EL (cell line): ENCODE data around the gene CYP4Z1.
"Not testable (repeated sequence)": the region's sequence is repeated elsewhere in the genome, so short reads cannot be mapped to it uniquely, and the experiment has no call there.

Experiments
- DNase-seq: peaks from one replicate; pipeline ENCODE4 v3.0.0-alpha.2; 2016

Gene CYP4Z1

DNA sequence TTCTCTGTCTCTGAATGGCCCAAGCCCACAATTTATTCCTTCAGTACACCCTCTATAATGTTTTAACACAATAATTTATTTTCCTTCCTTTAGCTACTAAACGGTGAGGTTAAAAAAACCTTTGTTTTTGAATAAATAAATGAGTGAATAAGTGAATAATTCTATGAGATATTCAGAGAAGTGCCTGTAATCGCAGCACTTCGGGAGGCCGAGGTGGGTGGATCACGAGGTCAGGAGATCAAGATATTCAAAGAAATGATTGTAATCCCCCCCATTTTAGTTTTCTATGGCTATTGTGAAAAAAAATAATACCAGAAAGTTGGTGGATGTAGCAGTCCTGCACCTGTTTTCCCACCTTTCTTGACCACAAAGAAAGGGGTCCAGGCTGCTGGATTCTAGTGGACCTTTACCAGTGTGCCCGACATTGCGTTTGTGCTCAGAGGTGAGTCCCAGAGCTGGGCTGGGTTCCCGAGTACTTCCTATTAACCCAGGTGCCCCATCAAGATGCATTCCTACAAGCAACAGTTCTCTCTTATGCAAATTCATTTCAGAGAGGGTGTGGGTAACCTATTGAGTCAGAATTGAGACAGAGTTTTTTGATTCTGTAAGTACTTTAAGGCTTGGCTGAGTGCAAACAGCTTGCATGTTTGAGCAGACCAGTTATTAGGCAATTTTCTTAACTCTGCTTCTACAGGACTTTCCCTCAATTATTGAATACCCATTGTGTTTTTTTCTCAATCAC is 62.6 kb downstream of the CYP4Z1 start:
- not testable (repeated sequence) for DNase-seq

DNA sequence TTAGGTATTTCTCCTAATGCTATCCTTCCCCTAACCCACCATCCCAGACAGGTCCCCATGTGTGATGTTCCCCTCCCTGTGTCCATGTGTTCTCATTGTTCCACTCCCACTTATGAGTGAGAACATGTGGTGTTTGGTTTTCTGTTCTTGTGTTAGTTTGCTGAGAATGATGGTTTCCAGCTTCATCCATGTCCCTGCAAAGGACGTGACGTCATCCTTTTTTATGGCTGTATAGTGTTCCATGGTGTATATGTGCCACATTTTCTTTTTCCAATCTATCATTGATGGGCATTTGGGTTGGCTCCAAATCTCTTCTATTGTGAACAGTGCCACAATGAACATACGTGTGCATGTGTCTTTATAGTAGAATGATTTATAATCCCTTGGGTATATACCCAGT is 65.6 kb downstream of the CYP4Z1 start:
- not testable (repeated sequence) for DNase-seq

DNA sequence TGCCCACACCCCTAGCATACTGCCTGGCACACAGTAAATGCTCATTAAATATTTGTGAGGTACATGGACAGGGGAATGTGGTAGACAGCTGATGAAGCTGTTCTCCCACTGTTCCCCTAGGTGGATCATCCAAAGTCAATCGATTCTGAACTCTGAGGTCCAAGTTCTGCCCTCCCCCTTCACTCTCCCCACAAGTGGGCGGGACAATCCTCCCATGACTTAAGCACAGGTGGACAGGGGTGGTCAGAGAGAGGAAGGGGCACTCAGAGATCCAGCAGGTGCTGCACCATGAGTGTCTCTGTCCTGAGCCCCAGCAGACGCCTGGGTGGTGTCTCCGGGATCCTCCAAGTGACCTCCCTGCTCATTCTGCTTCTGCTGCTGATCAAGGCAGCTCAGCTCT is 70.2 kb downstream of the CYP4Z1 start, which contains the start of gene CYP4A22:
Gene CYP4A22 (plus strand): TSS at position 244 of the 400 bp plus-strand sequence. CDS start 45 bp downstream, at position 289.
- DNase-seq: no peak

DNA sequence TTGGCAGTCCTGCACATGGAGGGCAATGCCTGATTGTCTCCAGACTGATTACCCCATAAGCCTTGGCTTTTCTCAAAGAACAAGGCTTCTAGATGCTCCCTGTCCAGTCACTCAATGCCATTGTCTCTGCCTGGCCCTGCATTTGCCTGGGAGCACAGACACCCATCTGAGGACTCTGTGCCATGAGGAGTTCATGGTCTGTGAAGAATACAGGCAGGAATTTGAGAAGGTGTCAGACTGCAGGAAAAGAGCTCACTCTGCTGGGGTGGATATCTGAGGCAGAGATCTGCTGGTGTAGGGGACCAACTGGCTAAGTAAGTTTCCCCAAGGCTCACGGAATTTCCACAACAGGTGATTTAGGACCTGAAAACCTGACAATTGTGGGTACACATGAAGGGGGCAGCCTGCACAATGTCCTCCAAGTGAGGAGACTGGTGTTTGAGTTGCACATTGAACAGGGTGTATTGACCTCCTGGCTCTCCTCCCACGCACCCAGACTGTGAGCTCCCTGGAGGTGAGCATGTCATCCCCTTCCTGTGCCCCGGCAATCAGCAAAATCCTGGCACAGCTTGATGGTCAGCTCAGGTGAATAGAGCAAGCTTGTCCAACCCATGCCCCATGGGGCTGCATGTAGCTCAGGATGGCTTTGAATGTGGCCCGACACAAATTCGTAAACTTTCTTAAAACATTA is 71.0 kb downstream of the CYP4Z1 start:
- no peak for DNase-seq

DNA sequence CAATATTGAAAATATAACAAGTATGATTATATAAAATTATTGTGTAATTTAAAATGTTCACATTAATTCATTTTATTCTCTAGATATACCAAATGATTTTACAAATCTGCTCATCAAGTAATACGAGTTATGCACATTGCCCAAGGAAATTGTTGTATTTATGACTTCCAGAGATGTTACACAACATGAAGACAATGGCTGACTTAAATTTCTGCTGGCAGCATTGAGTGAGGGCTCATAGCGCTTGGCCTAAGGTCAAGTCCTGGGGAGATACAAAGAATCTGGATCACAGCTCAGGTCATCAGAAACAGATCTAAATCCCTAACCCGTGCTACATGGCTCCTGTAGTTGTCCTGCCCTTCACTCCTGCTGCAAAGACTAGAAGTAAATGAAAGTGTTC is 73.3 kb downstream of the CYP4Z1 start:
- not testable (repeated sequence) for DNase-seq

DNA sequence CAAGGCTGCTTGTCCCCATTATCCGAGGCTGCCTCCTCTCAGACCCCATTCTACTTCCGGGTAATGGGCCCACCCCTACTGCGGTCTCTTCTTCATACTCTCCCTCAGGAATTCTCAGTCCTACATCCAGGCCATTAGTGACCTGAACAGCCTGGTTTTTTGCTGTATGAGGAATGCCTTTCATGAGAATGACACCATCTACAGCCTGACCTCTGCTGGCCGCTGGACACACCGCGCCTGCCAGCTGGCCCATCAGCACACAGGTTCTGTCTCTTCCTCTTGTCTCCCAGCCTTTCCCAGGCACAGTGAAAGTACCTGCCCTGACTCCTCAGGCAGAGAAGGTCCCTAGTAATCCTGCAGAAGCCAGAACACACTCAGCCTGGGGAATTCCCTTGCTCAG is 76.6 kb downstream of the CYP4Z1 start:
- peak; percentile 3 for DNase-seq

DNA sequence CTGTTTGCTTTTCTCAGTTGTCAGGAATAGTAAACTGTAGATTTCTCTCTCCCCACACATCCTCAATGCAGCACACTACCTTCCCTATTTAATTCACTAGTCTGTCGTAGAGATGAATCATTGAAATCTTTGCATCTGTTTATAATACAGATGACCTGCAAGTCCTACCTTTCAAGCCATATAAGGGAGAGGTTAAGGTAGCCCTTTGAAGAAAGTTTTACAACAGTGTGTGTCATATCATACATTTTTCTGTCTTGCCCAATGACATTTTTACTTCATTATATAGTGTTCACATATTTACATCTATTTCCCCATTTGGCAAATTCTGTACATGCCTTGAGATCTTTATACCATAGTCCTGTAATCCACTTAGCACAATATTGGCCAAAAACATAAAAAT is 79.5 kb downstream of the CYP4Z1 start:
- DNase-seq: not testable (repeated sequence)

DNA sequence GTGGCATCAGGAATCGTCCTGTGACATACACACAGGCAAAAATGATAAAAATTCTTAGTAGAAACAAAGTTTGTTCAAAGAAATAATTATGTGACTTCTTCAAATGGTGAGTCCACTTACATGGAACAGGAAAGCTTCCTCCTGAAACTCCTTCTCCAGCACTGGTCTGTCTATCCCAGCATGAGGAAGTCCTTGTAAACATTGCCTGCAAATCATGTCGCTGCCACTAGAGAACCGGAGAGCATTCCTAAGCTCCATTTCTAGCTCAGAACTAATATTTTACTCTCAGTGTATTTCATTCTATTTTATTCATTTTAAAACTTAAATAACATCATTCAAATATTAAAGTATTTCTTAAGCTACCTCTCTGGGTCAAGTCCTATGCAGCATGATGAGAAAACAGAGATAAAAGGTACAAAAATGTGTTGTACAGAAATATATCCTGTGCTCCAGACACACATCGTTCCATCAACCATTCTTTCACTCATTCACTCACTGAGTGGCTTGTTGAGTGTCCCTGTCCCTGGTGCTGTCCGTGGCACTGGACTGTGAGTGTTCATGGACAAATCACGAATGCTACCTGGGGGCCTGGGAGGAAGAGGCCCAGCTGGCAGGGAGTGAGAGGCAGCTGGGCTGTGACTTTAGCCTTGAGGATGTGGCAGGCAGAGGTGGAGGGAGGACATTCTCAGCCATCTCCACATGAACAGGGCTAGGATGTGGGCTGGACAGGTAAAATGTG is 80.2 kb downstream of the CYP4Z1 start:
- no peak for DNase-seq

DNA sequence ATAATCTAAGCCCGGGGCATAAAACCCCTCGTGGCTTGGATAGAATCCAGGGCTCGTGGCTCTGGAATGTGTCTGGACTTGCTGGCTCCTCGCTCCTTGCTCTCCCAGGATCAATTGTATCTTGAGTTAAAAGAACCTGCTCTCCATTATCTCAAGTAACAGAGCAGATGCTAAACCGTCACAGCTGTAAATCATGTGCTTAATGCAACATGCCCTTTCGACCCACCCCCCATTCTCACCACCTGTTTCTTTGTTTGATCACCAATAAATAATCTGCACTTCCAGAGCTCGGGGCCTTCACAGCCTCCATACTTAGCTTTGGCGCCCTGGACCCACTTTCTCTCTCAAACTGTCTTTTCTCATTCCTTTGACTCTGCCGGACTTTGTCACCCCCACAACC is 82.1 kb downstream of the CYP4Z1 start:
- DNase-seq: not testable (repeated sequence)

DNA sequence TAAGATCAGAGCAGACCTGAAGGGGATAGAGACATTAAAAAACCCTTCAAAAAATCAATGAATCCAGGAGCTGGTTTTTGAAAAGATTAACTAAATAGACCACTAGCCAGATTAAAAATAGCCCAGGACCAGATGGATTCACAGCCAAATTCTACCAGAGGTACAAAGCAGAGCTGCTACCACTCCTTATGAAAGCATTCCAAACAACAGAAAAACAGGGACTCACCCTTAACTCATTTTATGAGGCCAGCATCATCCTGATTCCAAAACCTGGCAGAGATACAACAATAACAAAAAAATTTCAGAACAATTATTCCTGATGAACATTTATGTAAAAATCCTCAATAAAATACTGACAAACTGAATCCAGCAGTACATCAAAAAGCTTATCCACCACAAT is 89.4 kb downstream of the CYP4Z1 start:
- DNase-seq: not testable (repeated sequence)

DNA sequence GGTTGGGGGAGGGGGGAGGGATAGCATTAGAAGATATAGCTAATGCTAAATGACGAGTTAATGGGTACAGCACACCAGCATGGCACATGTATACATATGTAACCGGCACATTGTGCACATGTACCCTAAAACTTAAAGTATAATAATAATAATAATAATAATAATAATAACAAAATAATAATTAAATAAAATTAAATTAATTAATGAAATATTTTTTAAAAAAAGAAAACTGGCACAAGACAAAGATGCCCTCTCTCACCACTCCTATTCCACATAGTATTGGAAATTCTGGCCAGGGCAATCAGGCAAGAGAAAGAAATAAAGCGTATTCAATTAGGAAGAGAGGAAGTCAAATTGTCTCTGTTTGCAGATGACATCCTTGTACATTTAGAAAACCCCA is 90.9 kb downstream of the CYP4Z1 start:
- DNase-seq: not testable (repeated sequence)

DNA sequence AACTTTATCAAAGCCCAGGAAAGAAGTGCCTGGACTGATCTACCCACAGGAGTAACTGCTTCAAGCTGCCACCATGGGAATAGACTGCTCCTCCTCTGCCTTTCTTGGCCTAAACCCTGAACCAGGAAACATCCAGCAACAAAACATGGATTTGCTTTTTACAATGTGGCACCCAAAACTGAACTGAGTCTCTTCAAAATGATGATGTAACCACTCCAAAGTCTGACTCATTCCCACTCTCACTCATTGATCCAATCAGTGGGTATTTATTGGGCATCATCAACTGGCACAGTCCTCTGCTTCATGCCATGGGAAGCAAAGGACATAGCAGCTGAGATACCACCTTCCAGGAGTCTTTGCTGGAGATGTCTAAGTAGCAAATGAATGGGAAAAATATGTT is 93.7 kb downstream of the CYP4Z1 start:
- no peak for DNase-seq

DNA sequence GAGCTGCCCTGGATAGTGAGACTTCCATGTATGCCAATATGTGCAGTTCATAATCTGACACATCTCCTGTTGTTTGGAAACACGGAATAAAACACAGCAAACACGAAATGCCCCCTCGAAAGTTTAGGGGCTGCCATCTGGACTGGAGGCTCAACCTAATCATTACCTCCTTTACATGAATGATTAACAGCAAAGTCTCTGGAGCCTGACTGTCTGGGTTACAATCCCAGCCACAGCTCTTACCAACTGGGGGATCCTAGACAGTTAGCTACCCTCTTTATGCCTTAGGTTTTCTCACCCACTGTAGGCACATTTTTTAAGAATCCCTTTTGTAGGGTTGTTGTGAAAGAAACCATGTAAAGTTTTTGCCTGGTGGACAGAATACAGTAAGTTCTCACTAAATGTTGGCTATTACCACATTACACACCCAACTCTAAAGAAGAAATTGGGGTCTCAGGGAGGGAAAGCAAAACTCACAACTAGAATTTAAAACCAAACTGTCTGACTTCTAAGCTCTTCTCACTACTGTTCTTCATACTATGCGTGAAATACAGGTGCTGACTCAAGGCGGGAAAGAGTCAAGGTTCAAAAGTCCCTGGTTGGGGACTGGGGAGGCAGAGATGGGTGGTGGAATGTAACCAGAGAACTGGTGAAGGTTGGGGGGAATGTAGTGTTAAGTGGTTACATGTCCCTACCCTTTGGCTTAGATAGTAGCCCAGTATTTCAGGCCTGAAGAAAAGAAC is 94.4 kb downstream of the CYP4Z1 start:
- no peak for DNase-seq

DNA sequence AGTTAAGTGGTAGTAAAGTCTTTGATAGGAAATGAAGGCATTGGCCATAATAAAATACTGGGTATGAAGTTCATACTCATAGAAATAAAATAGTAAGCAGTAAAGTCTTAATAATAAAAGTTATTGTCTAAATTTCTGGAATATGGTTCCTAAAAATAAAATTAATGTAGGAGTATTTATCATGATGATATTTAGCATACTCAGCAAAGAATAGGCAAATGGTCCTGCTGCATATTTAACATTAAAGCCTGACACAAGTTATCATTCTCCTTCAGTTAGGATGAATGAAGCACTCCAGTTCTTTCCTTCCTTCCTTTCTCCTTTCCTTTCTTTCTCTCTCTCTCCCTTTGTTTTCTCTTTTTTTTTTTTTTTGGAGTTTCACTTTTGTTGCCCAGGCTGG is 97.5 kb downstream of the CYP4Z1 start:
- no peak for DNase-seq
